ENCODE results near the gene SLC38A9.

SLC38A9 gene

DNA sequence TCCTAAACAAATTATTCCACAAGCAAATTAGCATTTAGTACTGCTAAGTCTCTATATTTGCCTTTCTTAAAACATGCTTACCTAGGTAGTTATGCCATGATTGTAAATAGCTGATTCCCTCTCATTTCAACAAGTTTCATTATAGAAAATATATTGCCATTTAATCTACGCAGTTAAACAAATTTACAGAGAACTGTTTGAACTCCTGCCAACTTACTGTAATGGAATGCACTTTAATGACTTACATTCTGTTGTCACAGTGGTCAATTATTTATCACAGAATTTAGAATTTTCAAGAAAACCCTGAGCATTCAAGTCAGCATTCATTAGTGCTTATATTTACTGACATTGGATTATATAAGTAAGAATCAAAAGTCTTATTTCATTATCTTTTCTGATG, 19.6 kb downstream of the SLC38A9 start:
- no peak for TF ChIP-seq EZH2 (IDR thresholded peaks at IDR 0.05; ENCODE audit: borderline replicate concordance, low read depth, low read length, severe bottlenecking)
- TF ChIP-seq, protein P1, sequence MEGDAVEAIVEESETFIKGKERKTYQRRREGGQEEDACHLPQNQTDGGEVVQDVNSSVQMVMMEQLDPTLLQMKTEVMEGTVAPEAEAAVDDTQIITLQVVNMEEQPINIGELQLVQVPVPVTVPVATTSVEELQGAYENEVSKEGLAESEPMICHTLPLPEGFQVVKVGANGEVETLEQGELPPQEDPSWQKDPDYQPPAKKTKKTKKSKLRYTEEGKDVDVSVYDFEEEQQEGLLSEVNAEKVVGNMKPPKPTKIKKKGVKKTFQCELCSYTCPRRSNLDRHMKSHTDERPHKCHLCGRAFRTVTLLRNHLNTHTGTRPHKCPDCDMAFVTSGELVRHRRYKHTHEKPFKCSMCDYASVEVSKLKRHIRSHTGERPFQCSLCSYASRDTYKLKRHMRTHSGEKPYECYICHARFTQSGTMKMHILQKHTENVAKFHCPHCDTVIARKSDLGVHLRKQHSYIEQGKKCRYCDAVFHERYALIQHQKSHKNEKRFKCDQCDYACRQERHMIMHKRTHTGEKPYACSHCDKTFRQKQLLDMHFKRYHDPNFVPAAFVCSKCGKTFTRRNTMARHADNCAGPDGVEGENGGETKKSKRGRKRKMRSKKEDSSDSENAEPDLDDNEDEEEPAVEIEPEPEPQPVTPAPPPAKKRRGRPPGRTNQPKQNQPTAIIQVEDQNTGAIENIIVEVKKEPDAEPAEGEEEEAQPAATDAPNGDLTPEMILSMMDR (IDR thresholded peaks at IDR 0.05; ENCODE audit: borderline replicate concordance, extremely low read depth, low read length, poor library complexity, severe bottlenecking): no peak
- H4K20me1 ChIP-seq (ENCODE audit: insufficient read depth, low read length): no peaks in the 10 kb centered on the region
- peaks cover 9% of the 10 kb centered on the region; the same call in 1 of the 2 replicates for H3K36me3 ChIP-seq (ENCODE audit: insufficient read depth, low read length)
- H2AFZ ChIP-seq (ENCODE audit: low read depth, low read length): no peak overlapping the region
- H3K4me1 ChIP-seq (ENCODE audit: insufficient read depth, low read length): peaks cover 2% of the 10 kb centered on the region; the same call in 1 of the 2 replicates
- H3K4me3 ChIP-seq (ENCODE audit: low read depth in 1 of 2, low read length in 2 of 2): no peak overlapping the region
- DNase-seq (no peak), ATAC-seq (ENCODE audit: insufficient read depth, low read depth) (no peak)
- H3K27ac ChIP-seq (ENCODE audit: low read length): no peak overlapping the region
- no peaks in the 10 kb centered on the region for H3K27me3 ChIP-seq (ENCODE audit: insufficient read depth, low read length, poor library complexity)
- H3K4me2 ChIP-seq (ENCODE audit: insufficient read depth, low read length): no peak overlapping the region
- H3K9ac ChIP-seq (ENCODE audit: low read depth, low read length): no peak overlapping the region
- H3K79me2 ChIP-seq (ENCODE audit: insufficient read depth, low read length): no peaks in the 10 kb centered on the region
- H3K9me3 ChIP-seq (ENCODE audit: insufficient read depth, low read length, severe bottlenecking): peaks cover 5% of the 10 kb centered on the region

DNA sequence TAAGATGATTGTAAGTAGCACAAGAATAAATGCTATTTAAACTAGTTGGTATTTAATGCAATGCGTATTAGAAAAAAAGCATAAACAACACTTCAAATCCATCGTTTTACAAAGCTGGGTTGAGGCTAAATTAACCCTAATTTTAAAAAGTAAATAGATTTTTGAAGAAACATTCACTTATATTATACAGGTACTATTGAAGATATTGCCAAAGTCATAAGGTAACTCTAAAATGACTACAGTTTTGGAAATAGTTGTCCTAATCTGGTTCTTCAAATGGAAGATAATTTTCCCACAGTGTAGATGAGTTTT, 20.1 kb downstream of the SLC38A9 start:
- no peak for ATAC-seq (ENCODE audit: insufficient read depth, low read depth)
- Histone ChIP-seq H3K9me3 (ENCODE audit: insufficient read depth, low read length, severe bottlenecking) (peaks cover under 1% of the 10 kb centered on the region), H3K27ac (ENCODE audit: low read length) (no peak overlapping the region), H3K4me1 (ENCODE audit: insufficient read depth, low read length) (peaks cover 2% of the 10 kb centered on the region; the same call in 1 of the 2 replicates), H3K4me2 (ENCODE audit: insufficient read depth, low read length) (no peak overlapping the region), H3K79me2 (ENCODE audit: insufficient read depth, low read length) (no peaks in the 10 kb centered on the region), H3K27me3 (ENCODE audit: insufficient read depth, low read length, poor library complexity) (no peaks in the 10 kb centered on the region), H4K20me1 (ENCODE audit: insufficient read depth, low read length) (no peaks in the 10 kb centered on the region), H3K4me3 (ENCODE audit: low read depth in 1 of 2, low read length in 2 of 2) (no peak overlapping the region), H2AFZ (ENCODE audit: low read depth, low read length) (no peak overlapping the region), H3K36me3 (ENCODE audit: insufficient read depth, low read length) (peaks cover 5% of the 10 kb centered on the region; the same call in 1 of the 2 replicates), H3K9ac (ENCODE audit: low read depth, low read length) (no peak overlapping the region)
- TF ChIP-seq EZH2 (IDR thresholded peaks at IDR 0.05; ENCODE audit: borderline replicate concordance, low read depth, low read length, severe bottlenecking): no peak
- TF ChIP-seq, protein P1 (IDR thresholded peaks at IDR 0.05; ENCODE audit: borderline replicate concordance, extremely low read depth, low read length, poor library complexity, severe bottlenecking): no peak
- no peak for DNase-seq

DNA sequence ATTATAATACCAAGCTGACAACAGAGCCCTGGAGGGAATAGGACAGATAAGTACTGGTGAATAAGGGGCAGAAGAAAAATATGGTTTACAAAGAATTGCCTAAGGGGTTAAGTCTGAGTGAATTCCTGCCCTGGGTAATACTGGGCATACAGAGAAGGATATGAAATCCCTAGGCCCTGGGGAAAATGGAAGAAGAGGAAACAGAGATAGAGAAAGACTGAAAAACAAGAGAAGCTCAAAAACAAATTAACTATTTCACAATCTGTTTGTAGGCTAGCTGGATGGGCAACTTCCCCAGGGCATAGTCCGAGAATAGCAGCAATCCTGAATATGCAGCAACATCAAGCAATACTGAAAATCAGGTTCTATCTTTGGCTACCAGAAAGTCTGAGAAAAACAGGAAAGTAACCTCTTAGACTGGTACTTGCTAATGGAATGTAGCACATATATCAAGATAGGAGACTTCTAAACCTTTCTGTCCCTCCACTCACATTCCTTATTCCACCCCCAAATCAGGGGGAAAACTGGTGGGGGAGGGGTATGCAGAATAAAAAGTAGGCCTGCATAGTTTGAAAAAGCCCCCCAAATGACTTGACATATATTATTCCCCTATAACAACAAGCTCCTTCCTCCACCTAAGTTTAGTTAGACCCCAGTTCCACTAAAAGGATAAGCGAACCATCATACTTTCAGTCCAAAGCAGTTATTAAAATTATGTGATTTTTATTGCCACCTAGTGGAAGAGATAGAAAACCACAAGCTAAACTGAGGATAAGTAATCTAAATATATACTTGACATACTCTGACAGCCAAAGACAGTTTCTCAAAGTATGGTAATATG, 20.6 kb downstream of the SLC38A9 start:
- Histone ChIP-seq H4K20me1 (ENCODE audit: insufficient read depth, low read length) (no peaks in the 10 kb centered on the region), H3K4me2 (ENCODE audit: insufficient read depth, low read length) (no peak overlapping the region), H3K79me2 (ENCODE audit: insufficient read depth, low read length) (no peaks in the 10 kb centered on the region), H2AFZ (ENCODE audit: low read depth, low read length) (no peak overlapping the region), H3K4me3 (ENCODE audit: low read depth in 1 of 2, low read length in 2 of 2) (no peak overlapping the region), H3K4me1 (ENCODE audit: insufficient read depth, low read length) (peaks cover 2% of the 10 kb centered on the region; the same call in 1 of the 2 replicates), H3K27me3 (ENCODE audit: insufficient read depth, low read length, poor library complexity) (no peaks in the 10 kb centered on the region), H3K27ac (ENCODE audit: low read length) (0 out of 2 replicates have a peak overlapping the region, but pooled peaks have one; percentile 18), H3K36me3 (ENCODE audit: insufficient read depth, low read length) (peaks cover 3% of the 10 kb centered on the region; the same call in 1 of the 2 replicates), H3K9me3 (ENCODE audit: insufficient read depth, low read length, severe bottlenecking) (no peaks in the 10 kb centered on the region), H3K9ac (ENCODE audit: low read depth, low read length) (no peak overlapping the region)
- ATAC-seq (ENCODE audit: insufficient read depth, low read depth) (peak; percentile 80), DNase-seq (no peak)
- TF ChIP-seq, protein P1 (IDR thresholded peaks at IDR 0.05; ENCODE audit: borderline replicate concordance, extremely low read depth, low read length, poor library complexity, severe bottlenecking): peak; percentile 82
- no peak for TF ChIP-seq EZH2 (IDR thresholded peaks at IDR 0.05; ENCODE audit: borderline replicate concordance, low read depth, low read length, severe bottlenecking)

All from DND-41 (cell line).